ENCODE results near the gene WDR74.

WDR74 gene

GRCh38 chr11:62792202-62792575 is 47.2 kb downstream of the WDR74 start:
- no peak for DNase-seq (ENCODE audit: low spot score)

- DNase-seq (ENCODE audit: low spot score), result peak; percentile 85
Measured at GRCh38 chr11:62791501-62792201, 47.7 kb downstream of the WDR74 start, which contains the start of gene TMEM223. Gene TMEM223 (minus strand): TSS chr11:62792006. CDS start chr11:62791994, 12 bp downstream.

- no peak for DNase-seq (ENCODE audit: low spot score)
Measured at GRCh38 chr11:62789576-62789975, 49.8 kb downstream of the WDR74 start.

GRCh38 chr11:62788991-62789390 is 50.4 kb downstream of the WDR74 start:
- no peak for DNase-seq (ENCODE audit: low spot score)

GRCh38 chr11:62787005-62787759 is 52.2 kb downstream of the WDR74 start, which contains the start of gene TMEM179B:
Gene TMEM179B (plus strand): TSS chr11:62787402. CDS start chr11:62787432, 30 bp downstream.
- DNase-seq (ENCODE audit: low spot score), result peak; percentile 99

GRCh38 chr11:62786318-62787004 is 52.9 kb downstream of the WDR74 start:
- peak; percentile 82 for DNase-seq (ENCODE audit: low spot score)

All from globus pallidus (tissue), 1 donor.